Mucosa of descending colon (tissue), 3 donors: ENCODE data around the gene SNRK. TPM values are rescaled to one million over a fixed set of nuclear protein-coding genes. Genes with fewer than 3 reads are reported as not detected.

ENCODE experiments used
- ATAC-seq: fragments of 200-7000 bp; cut with Tn5 transposase; one replicate; pipeline ENCODE4 v1.9.1; 2020; ENCODE audit warnings: mild to moderate bottlenecking, moderate library complexity
- DNase-seq, 3 donors: peaks; one replicate each; pipeline ENCODE4 v3.0.0-alpha.2; 2020
- H3K36me3 ChIP-seq: fragments of 200-600 bp; one replicate; pipeline ENCODE4 v1.8.0; 2021; ENCODE audit warnings: low read depth, mild to moderate bottlenecking
- H3K4me1 ChIP-seq: fragments of 200-600 bp; one replicate; pipeline ENCODE4 v1.8.0; 2021; ENCODE audit warnings: low read depth, mild to moderate bottlenecking
- H3K4me3 ChIP-seq: fragments of 200-600 bp; one replicate; pipeline ENCODE4 v1.8.0; 2021; ENCODE audit warnings: mild to moderate bottlenecking
- H3K9me3 ChIP-seq: fragments of 200-600 bp; one replicate; pipeline ENCODE4 v1.8.0; 2021; ENCODE audit warnings: mild to moderate bottlenecking
- intact Hi-C, 2 donors: fragments of 100-400 bp; cut with DNase I in 1 of 2; cut with micrococcal nuclease in 1 of 2; formaldehyde crosslinking; loops; one replicate each; pipeline versions ENCODE4 v1.11.0 to v1.11.1; 2022; cut with DNase I, micrococcal nuclease
- total RNA-seq, 3 donors: library from RNA; stranded (reverse); fragmentation: NEBNext Ultra II Directional in 2 of 3; extraction: Animal tissue kit (Norgen Biotek cat#: 25700) in 2 of 3; gene quantifications; one replicate each; pipeline versions ENCODE4 v1.2.1 to v1.2.4, GENCODE V29; 2021 to 2023
- TF ChIP-seq, protein P1 (sequence below): fragments of 200-600 bp; IDR thresholded peaks from one replicate; pipeline ENCODE4 v1.8.0; 2022; ENCODE audit warnings: antibody characterized with exemption, mild to moderate bottlenecking
- donor health status: DM: no; HTN: no; CAD: no; lungs with moderate emphysema.
- donor health status: DM: no; HTN: no; CAD: no.
- donor health status: DM: no; HTN: yes; CAD: no.

The SNRK gene
- total RNA-seq, 3 donors from 2014 or later, result 33.2 to 47.6 (median 35.2) TPM

DNA sequence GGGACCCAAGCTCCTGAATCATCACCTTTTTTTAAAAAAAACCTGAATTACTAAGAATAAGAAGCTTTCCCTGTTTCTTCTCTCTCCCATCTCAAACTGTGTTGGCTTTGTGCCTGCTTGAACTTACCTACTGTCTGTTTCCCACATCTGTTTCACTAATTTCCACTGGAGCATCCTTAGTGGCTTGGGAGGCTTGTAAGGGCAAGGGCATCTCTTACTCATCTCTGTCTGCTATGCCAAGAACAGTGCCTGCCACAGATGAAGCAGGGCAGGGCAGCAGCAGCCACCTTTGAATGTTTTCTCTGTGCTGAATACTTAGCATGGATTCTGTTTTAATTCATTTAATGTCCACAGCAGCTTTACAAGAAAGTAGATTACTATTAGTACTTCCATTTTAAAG is 42.3 kb downstream of the SNRK start:
- Histone ChIP-seq H3K9me3 (no peaks in the 10 kb centered on the region), H3K4me3 (no peak overlapping the region), H3K4me1 (peaks cover 12% of the 10 kb centered on the region), H3K36me3 (no peaks in the 10 kb centered on the region)
- no peak for ATAC-seq
- DNase-seq, result no peak
- intact Hi-C loops, result no loop called here
- TF ChIP-seq, protein P1, sequence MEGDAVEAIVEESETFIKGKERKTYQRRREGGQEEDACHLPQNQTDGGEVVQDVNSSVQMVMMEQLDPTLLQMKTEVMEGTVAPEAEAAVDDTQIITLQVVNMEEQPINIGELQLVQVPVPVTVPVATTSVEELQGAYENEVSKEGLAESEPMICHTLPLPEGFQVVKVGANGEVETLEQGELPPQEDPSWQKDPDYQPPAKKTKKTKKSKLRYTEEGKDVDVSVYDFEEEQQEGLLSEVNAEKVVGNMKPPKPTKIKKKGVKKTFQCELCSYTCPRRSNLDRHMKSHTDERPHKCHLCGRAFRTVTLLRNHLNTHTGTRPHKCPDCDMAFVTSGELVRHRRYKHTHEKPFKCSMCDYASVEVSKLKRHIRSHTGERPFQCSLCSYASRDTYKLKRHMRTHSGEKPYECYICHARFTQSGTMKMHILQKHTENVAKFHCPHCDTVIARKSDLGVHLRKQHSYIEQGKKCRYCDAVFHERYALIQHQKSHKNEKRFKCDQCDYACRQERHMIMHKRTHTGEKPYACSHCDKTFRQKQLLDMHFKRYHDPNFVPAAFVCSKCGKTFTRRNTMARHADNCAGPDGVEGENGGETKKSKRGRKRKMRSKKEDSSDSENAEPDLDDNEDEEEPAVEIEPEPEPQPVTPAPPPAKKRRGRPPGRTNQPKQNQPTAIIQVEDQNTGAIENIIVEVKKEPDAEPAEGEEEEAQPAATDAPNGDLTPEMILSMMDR, result no peak

DNA sequence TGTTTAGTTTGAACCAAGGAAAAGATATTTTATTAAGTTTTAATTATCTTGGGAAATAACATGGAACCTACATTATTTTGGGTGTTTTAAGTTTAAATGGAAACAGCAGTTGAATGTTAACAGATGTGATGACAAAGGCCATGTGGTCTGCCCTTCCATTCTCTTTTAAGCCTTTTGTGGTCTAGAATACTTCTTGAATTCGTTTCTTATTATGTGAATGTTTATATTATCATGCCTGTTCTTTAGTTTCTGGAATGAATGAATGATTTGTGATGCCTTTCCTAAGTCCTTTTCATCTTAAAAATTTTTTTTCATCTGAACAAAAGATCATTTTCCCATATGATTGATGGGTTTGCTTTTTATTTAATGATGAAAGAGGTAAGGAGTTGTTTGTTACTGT is 44.6 kb downstream of the SNRK start:
- H3K9me3 ChIP-seq, result peaks cover 6% of the 10 kb centered on the region
- TF ChIP-seq, protein P1, result no peak
- no peaks in the 10 kb centered on the region for H3K36me3 ChIP-seq
- ATAC-seq (no peak), DNase-seq (no peak)
- intact Hi-C loops, result no loop called here
- H3K4me1 ChIP-seq, result peaks cover 9% of the 10 kb centered on the region
- H3K4me3 ChIP-seq, result no peak overlapping the region

DNA sequence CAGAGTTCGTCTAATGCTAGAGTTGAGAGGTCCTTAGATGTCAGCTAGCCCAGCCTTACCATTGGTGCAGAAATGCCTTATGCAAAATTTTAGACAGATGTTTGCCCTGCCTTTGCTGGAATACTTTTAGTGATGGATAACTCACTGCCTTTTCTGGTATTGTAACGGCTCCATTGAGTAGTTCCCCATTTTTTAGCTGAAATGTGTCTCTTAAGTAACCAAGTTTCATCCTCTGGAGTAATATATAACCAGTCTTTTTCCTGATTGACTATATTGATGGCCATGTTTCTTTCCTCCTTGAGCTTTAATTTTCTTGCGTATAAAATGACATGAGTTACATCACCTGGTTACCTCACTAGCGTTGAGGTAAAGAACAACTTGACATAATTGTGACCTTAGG is 45.0 kb downstream of the SNRK start:
- peaks cover 10% of the 10 kb centered on the region for H3K9me3 ChIP-seq
- intact Hi-C loops, result no loop called here
- H3K36me3 ChIP-seq, result no peaks in the 10 kb centered on the region
- ATAC-seq (no peak), DNase-seq (no peak)
- no peak overlapping the region for H3K4me3 ChIP-seq
- TF ChIP-seq, protein P1, result no peak
- peaks cover 5% of the 10 kb centered on the region for H3K4me1 ChIP-seq

DNA sequence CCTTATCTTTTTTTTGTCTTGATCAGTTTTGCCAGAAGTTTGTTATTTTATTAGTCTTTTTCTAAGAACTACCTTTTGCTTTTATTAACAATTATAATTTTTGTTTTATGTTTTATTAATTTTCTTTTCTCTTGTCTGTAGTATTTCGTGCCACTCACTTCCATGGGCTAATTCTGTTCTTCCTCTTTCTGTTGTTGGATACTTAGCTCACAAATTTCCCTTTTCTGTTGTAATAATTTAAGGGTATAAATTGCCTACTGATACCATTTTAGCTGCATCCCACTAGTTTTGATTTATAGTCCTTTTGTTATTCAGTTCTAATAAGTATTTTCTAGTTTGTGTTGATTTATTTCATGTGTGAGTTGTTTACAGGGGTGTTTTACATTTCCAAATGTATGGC is 48.6 kb downstream of the SNRK start:
- TF ChIP-seq, protein P1, result no peak
- DNase-seq (no peak), ATAC-seq (no peak)
- Histone ChIP-seq H3K4me1 (no peaks in the 10 kb centered on the region), H3K9me3 (peaks cover 40% of the 10 kb centered on the region), H3K4me3 (no peak overlapping the region), H3K36me3 (no peaks in the 10 kb centered on the region)
- intact Hi-C loops, result no loop called here

DNA sequence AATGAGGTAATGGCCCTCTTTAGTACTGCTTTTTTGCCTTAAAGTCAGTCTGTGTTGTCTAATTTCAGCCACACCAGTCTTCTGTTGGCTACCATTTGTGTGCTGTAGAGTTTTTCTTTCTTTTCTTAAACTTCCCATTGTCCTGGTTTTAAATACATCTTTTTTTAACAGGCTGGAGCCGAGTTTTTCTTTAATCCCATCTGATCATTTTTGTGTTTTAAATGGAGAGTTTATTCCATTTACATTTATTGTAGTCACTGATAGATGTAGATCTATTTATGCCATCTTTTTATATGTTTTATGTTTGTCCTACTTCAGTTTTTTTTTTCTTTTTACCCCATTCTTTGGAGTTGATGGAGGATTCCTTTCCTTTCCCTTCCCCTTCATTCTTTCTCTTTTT is 49.5 kb downstream of the SNRK start:
- ATAC-seq, result no peak
- no peak overlapping the region for H3K4me3 ChIP-seq
- TF ChIP-seq, protein P1, result no peak
- DNase-seq, result no peak
- no peaks in the 10 kb centered on the region for H3K36me3 ChIP-seq
- H3K4me1 ChIP-seq, result no peaks in the 10 kb centered on the region
- peaks cover 40% of the 10 kb centered on the region for H3K9me3 ChIP-seq
- intact Hi-C loops, result no loop called here

DNA sequence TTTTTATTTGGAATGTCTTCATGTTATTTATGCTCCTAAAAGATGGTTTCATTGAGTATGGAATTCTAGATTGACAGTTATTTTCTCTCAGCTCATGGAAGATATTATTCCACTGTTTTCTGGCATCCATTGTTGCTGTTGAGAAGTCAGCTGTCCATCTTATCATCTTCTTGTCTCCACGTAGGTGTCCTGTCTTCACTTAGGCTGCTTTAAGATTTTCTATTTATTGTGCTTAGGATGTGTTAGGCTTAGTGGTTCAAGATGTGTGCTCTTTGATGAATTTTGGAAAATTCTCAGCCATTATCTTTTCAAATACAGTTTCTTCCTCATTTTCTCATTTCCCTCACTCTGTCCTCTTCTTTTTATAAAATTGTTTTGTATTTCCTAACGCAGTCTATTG is 52.0 kb downstream of the SNRK start:
- ATAC-seq (no peak), DNase-seq (no peak)
- Histone ChIP-seq H3K4me3 (no peak overlapping the region), H3K4me1 (no peaks in the 10 kb centered on the region), H3K36me3 (no peaks in the 10 kb centered on the region), H3K9me3 (peaks cover 40% of the 10 kb centered on the region)
- TF ChIP-seq, protein P1, result no peak
- intact Hi-C loops, result no loop called here
